Left lung (tissue), 10 donors: ENCODE results near the gene IZUMO1. TPM values are rescaled to one million over a fixed set of nuclear protein-coding genes. Genes with fewer than 3 reads are reported as not detected.

Experiments used
- ATAC-seq: fragments of 200-7000 bp; cut with Tn5 transposase; one replicate; pipeline ENCODE4 v1.9.1; 2020; ENCODE audit warnings: moderate library complexity
- DNase-seq, 4 donors: peaks; one replicate each; pipeline ENCODE4 v3.0.0-alpha.2; 2013 to 2020
- H3K27ac ChIP-seq, 2 donors: fragments of 200-600 bp; sonication (generic) in 1 of 2; one replicate each; pipeline versions ENCODE4 v1.5.0 to v1.8.0; 2020 to 2021
- H3K27me3 ChIP-seq, 2 donors: fragments of 200-600 bp; sonication (generic) in 1 of 2; one replicate each; pipeline versions ENCODE4 v1.5.0 to v1.8.0; 2020 to 2021
- H3K36me3 ChIP-seq, 2 donors: fragments of 200-600 bp; sonication (generic) in 1 of 2; one replicate each; pipeline versions ENCODE4 v1.5.0 to v1.8.0; 2020 to 2021
- H3K4me1 ChIP-seq, 2 donors: fragments of 200-600 bp; one replicate each; pipeline ENCODE4 v1.8.0; 2021
- H3K4me3 ChIP-seq, 2 donors: fragments of 200-600 bp; sonication (generic) in 1 of 2; one replicate each; pipeline versions ENCODE4 v1.5.0 to v1.8.0; 2020 to 2021; ENCODE audit warnings: mild to moderate bottlenecking in 1 of 2
- H3K9me3 ChIP-seq, 2 donors: fragments of 200-600 bp; sonication (generic) in 1 of 2; one replicate each; pipeline versions ENCODE4 v1.5.0 to v1.8.0; 2020 to 2021
- CTCF ChIP-seq, 2 donors: fragments of 200-600 bp; sonication (generic) in 1 of 2; IDR thresholded peaks; one replicate each; pipeline versions ENCODE4 v1.5.0 to v1.8.0; 2021; ENCODE audit warnings: antibody characterized with exemption in 2 of 2
- intact Hi-C, 2 donors: fragments of 100-400 bp; cut with DNase I; formaldehyde crosslinking; loops; one replicate each; pipeline versions ENCODE4 v1.11.2 to v1.14.2; 2022
- polyA plus RNA-seq, 6 donors: library from polyadenylated mRNA; unstranded; fragments of 120-200 nt; gene quantifications; one replicate each; pipeline ENCODE4 v1.2.1, GENCODE V29; 2013; ENCODE audit not compliant: insufficient read length in 6 of 6
- total RNA-seq, 2 donors: library from RNA; stranded (reverse); fragmentation: NEBNext Ultra II Directional; extraction: Animal tissue kit (Norgen Biotek cat#: 25700); gene quantifications; one replicate each; pipeline ENCODE4 v1.2.1, GENCODE V29; 2021
- donor health status: DM: no; HTN: yes; CAD: no.
- donor health status: DM: no; HTN: no; CAD: no.

The IZUMO1 gene
- total and polyA plus RNA-seq, 8 donors: 0.96 to 3.6 (median 1.6) TPM

DNA sequence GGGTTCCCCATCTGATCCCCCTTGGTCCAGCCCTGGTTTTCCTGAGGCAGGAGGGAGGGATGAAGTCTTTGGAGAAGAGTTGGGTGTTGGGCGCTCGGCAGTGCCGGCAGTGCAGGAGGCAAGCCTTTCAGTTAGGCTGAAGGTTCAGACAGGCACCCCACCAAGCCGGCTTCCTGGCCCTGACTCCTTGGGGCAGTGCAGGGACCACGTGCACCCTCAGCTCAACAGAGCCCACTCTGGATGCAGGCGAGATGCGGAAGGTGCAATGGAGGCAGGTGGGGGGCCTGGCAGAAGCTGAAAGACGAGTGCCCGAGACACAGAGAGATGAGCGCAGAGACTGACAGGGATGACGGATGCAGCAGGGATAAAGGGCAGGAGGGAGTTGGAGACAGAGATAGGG, 38.2 kb downstream of the IZUMO1 start:
- Histone ChIP-seq H3K9me3 (peaks cover 0 to 5% of the 10 kb centered on the region in 2 donors), H3K36me3 (no peaks in the 10 kb centered on the region), H3K4me1 (peaks cover 5 to 7% of the 10 kb centered on the region in 2 donors), H3K27ac (no peak overlapping the region), H3K27me3 (no peaks in the 10 kb centered on the region), H3K4me3 (no peak overlapping the region)
- ATAC-seq: no peak
- TF ChIP-seq CTCF (IDR thresholded peaks at IDR 0.05): no peak
- no peak for DNase-seq
- intact Hi-C loops: no loop called here

GRCh38 chr19:48705431-48705830, 41.3 kb downstream of the IZUMO1 start:
- no peak for ATAC-seq
- no peak for DNase-seq
- intact Hi-C loops: no loop called here
- Histone ChIP-seq H3K4me3 (no peak overlapping the region), H3K36me3 (no peaks in the 10 kb centered on the region), H3K27me3 (no peaks in the 10 kb centered on the region), H3K4me1 (no peaks in the 10 kb centered on the region), H3K27ac (no peak overlapping the region), H3K9me3 (no peaks in the 10 kb centered on the region)
- TF ChIP-seq CTCF (IDR thresholded peaks at IDR 0.05): no peak

DNA sequence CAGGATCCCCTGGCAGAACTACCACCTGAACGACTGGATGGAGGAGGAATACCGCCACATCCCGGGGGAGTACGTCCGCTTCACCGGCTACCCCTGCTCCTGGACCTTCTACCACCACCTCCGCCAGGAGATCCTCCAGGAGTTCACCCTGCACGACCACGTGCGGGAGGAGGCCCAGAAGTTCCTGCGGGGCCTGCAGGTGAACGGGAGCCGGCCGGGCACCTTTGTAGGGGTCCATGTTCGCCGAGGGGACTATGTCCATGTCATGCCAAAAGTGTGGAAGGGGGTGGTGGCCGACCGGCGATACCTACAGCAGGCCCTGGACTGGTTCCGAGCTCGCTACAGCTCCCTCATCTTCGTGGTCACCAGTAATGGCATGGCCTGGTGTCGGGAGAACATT, 43.4 kb downstream of the IZUMO1 start:
- no peaks in the 10 kb centered on the region for H3K36me3 ChIP-seq
- H3K27ac ChIP-seq: no peak overlapping the region
- no peak overlapping the region for H3K4me3 ChIP-seq
- intact Hi-C loops: no loop called here
- DNase-seq (peak in 1 of 4 donors; percentile 51), ATAC-seq (no peak)
- no peaks in the 10 kb centered on the region for H3K9me3 ChIP-seq
- H3K27me3 ChIP-seq: no peaks in the 10 kb centered on the region
- TF ChIP-seq CTCF (IDR thresholded peaks at IDR 0.05): no peak
- peaks cover 0 to 3% of the 10 kb centered on the region in 2 donors for H3K4me1 ChIP-seq

- no peaks in the 10 kb centered on the region for H3K36me3 ChIP-seq
- no peaks in the 10 kb centered on the region for H3K9me3 ChIP-seq
- H3K4me3 ChIP-seq: no peak overlapping the region
- no peak overlapping the region for H3K27ac ChIP-seq
- H3K27me3 ChIP-seq: peaks cover 0 to 2% of the 10 kb centered on the region in 2 donors
- intact Hi-C loops: no loop called here
- peaks cover 0 to 5% of the 10 kb centered on the region in 2 donors for H3K4me1 ChIP-seq
- ATAC-seq (no peak), DNase-seq (peak in 1 of 4 donors; percentile 23)
- TF ChIP-seq CTCF (IDR thresholded peaks at IDR 0.05): no peak
Measured at GRCh38 chr19:48702701-48703100, 44.0 kb downstream of the IZUMO1 start.

GRCh38 chr19:48698046-48698445, 48.7 kb downstream of the IZUMO1 start:
- H3K9me3 ChIP-seq: no peaks in the 10 kb centered on the region
- intact Hi-C loops: no loop called here
- H3K27ac ChIP-seq: no peak overlapping the region
- peaks cover 0 to 27% of the 10 kb centered on the region in 2 donors for H3K27me3 ChIP-seq
- peaks cover 0 to 15% of the 10 kb centered on the region in 2 donors for H3K4me1 ChIP-seq
- H3K36me3 ChIP-seq: no peaks in the 10 kb centered on the region
- TF ChIP-seq CTCF (IDR thresholded peaks at IDR 0.05): no peak
- ATAC-seq (peak; percentile 72), DNase-seq (no peak)
- no peak overlapping the region for H3K4me3 ChIP-seq
